ENCODE data around the gene RPS6KB2. TPM values are rescaled to one million over a fixed set of nuclear protein-coding genes. Genes with fewer than 3 reads are reported as not detected.

Gene RPS6KB2
- total RNA-seq, 1 donor from 2014 or later: 53.8 TPM

GRCh38 chr11:67442504-67443404 lies 14.5 kb downstream of the RPS6KB2 start:
- peak overlapping the region; percentile 86 for H3K27ac Mint-ChIP-seq
- peaks cover 5% of the 10 kb centered on the region for H3K4me1 Mint-ChIP-seq (ENCODE audit: low read depth)
- no peaks in the 10 kb centered on the region for H3K9me3 Mint-ChIP-seq (ENCODE audit: low read depth)
- H3K36me3 Mint-ChIP-seq (ENCODE audit: insufficient read depth): no peaks in the 10 kb centered on the region
- no peak for TF ChIP-seq CTCF (IDR thresholded peaks at IDR 0.05; ENCODE audit: unreplicated experiment)
- peak overlapping the region; percentile 85 for H3K4me3 Mint-ChIP-seq (ENCODE audit: low read depth)
- no peak for DNase-seq (ENCODE audit: low spot score, unreplicated experiment)
- no peaks in the 10 kb centered on the region for H3K27me3 Mint-ChIP-seq

DNA sequence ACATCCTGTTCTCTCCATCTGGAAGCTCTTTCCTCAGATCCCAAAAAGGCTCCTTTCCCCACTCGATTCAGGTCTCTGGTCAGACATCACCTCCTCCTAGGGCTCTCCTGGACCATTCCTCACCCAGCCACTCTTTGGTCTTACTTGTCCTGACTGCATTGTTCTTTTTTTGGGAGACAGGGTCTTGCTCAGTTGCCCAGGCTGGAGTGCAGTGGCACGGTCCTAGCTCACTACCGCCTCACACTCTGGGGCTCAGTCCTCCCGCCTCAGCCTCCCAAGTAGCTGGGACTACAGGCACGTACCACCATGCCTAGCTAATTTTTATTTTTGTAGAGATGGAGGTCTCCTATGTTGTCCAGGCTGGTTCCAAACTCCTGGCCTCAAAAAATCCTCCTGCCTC lies 17.2 kb downstream of the RPS6KB2 start:
- TF ChIP-seq CTCF (IDR thresholded peaks at IDR 0.05; ENCODE audit: unreplicated experiment): no peak
- Mint-ChIP-seq H3K27ac (no peak overlapping the region), H3K4me1 (ENCODE audit: low read depth) (peaks cover 5% of the 10 kb centered on the region), H3K36me3 (ENCODE audit: insufficient read depth) (no peaks in the 10 kb centered on the region), H3K4me3 (ENCODE audit: low read depth) (peak overlapping the region; percentile 82), H3K27me3 (peaks cover 4% of the 10 kb centered on the region), H3K9me3 (ENCODE audit: low read depth) (no peaks in the 10 kb centered on the region)
- no peak for DNase-seq (ENCODE audit: low spot score, unreplicated experiment)

DNA sequence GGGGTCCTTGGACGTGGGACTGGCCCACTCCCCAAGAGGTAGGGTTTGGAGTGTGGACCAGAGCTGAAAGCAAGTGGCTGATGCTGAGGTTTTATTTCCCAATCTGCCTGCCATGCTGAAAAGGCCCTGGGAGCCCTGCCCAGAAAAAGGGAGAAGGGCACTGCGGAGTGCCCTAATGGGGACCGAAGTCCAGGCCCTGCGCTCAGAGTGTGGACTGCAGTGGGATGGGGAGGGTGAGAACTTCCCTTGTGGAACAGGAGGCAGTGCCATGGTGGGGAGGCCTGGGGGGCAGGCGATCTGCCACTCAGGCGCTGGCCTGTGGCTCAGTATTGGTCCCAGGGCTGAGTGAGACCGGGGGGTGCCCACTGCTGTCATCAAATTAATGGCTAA lies 19.9 kb downstream of the RPS6KB2 start:
- Mint-ChIP-seq H3K27ac (no peak overlapping the region), H3K4me3 (ENCODE audit: low read depth) (no peak overlapping the region), H3K36me3 (ENCODE audit: insufficient read depth) (no peaks in the 10 kb centered on the region), H3K4me1 (ENCODE audit: low read depth) (peaks cover 3% of the 10 kb centered on the region), H3K9me3 (ENCODE audit: low read depth) (no peaks in the 10 kb centered on the region), H3K27me3 (peaks cover 4% of the 10 kb centered on the region)
- DNase-seq (ENCODE audit: low spot score, unreplicated experiment): no peak
- no peak for TF ChIP-seq CTCF (IDR thresholded peaks at IDR 0.05; ENCODE audit: unreplicated experiment)

DNA sequence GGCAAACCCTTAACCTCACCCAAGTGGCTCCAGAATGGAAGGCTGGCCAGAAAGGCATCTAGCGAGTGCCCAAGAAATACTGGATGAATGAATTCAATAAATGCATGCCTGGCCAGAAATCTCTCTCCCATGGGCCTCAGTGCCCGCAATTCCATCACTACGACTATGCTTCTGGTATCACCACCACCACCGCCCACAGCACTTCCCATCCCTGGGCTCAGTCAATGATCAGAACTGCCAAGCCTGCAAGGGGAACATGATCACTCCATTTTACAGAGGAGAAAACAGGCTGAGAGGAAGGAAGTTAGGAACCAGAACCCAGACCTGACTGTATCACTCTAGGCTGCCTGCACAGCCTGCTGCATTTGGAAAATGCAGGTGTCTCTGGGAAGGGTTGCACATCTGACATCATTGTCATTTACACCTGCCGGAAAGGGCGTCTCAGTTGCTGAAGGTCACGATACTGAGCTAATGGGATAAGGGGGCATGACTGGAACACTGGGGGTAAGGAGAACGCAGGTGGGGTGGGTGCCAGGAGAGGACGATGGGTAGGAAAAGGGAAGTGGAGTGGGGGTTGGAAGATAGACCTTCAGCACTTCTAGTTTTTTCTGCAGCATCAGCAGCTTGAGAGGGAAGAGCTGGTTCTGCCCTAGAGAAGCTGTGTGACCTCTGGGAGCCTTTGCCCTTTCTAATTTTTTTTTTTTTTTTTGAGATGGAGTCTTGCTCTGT lies 21.0 kb downstream of the RPS6KB2 start:
- no peak for DNase-seq (ENCODE audit: low spot score, unreplicated experiment)
- no peak for TF ChIP-seq CTCF (IDR thresholded peaks at IDR 0.05; ENCODE audit: unreplicated experiment)
- Mint-ChIP-seq H3K27ac (no peak overlapping the region), H3K4me1 (ENCODE audit: low read depth) (peaks cover 3% of the 10 kb centered on the region), H3K36me3 (ENCODE audit: insufficient read depth) (no peaks in the 10 kb centered on the region), H3K4me3 (ENCODE audit: low read depth) (no peak overlapping the region), H3K27me3 (peaks cover 4% of the 10 kb centered on the region), H3K9me3 (ENCODE audit: low read depth) (no peaks in the 10 kb centered on the region)

DNA sequence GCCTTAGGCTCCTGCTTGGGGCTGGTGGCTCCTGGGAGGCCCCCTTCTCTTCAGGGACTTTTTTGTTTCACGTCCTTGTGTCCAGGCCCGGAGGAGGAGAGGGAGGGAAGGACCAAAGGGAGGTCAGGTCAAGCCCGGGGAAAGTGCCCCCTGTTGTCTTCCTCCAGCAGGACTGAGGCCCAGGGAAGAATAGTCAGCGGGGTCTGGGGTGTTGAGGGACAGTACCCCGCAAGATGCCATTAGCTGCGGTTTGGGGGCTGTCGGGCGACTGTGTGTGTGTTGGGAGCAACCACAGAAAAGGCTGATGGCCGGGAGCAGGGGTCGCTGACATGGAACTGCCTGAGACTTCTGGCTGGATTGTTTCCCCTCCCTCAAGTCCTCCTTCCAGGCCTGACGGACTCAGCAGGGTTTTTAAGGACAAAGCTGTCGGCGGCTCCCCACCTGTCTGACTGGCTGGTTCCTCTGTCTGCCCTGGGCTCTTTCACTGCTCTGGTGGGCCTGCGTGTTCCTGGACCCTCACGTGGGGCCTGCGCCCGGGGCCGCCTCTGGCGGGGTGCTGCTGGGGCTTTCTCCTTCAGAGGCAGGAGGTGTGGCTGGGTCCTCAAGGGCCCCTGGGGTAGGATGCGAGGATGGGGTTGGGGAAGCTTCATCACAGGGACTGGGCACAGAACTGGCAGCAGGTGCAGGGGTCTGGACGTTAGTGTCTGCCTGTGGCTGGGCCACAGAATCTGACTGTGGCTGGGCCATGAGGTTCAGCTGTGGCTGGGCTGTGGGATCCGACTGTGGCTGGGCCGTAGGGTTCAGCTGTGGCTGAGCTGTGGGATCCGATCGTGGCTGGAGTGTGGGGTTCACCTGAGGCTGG lies 22.7 kb downstream of the RPS6KB2 start:
- Mint-ChIP-seq H3K9me3 (ENCODE audit: low read depth) (no peaks in the 10 kb centered on the region), H3K4me3 (ENCODE audit: low read depth) (no peak overlapping the region), H3K27ac (peak overlapping the region; percentile 64), H3K36me3 (ENCODE audit: insufficient read depth) (no peaks in the 10 kb centered on the region), H3K27me3 (peaks cover 4% of the 10 kb centered on the region), H3K4me1 (ENCODE audit: low read depth) (no peaks in the 10 kb centered on the region)
- no peak for TF ChIP-seq CTCF (IDR thresholded peaks at IDR 0.05; ENCODE audit: unreplicated experiment)
- DNase-seq (ENCODE audit: low spot score, unreplicated experiment): no peak
